T-helper 17 cell (primary cell): ENCODE data around the gene KIF3C. TPM values are rescaled to one million over a fixed set of nuclear protein-coding genes. Genes with fewer than 3 reads are reported as not detected.
"Not testable (repeated sequence)": the region's sequence is repeated elsewhere in the genome, so short reads cannot be mapped to it uniquely, and the experiment has no call there.

Experiments
- ATAC-seq: fragments of 150-1000 bp; cut with Tn5 transposase; 2 replicates; pipeline ENCODE4 v1.10.0; 2021; ENCODE audit warnings: mild to moderate bottlenecking, moderate library complexity
- DNase-seq, 3 donors: peaks; one replicate each; pipeline versions ENCODE4 v3.0.0 to v3.0.0-alpha.2; 2020 to 2021
- H3K9me3 ChIP-seq: one replicate; pipeline ENCODE4 v1.7.0; 2013; ENCODE audit warnings: low read length, mild to moderate bottlenecking; ENCODE audit not compliant: control insufficient read depth, poor library complexity, severe bottlenecking
- H3K27ac Mint-ChIP-seq: one replicate; pipeline ENCODE4 v1.8.0; 2022; ENCODE audit warnings: mild to moderate bottlenecking, moderate library complexity, mixed read lengths
- H3K27me3 Mint-ChIP-seq: one replicate; pipeline ENCODE4 v1.8.0; 2022; ENCODE audit warnings: mixed read lengths
- H3K36me3 Mint-ChIP-seq: one replicate; pipeline ENCODE4 v1.8.0; 2022; ENCODE audit warnings: low read depth, mixed read lengths
- H3K4me1 Mint-ChIP-seq: one replicate; pipeline ENCODE4 v1.8.0; 2022; ENCODE audit warnings: mild to moderate bottlenecking, mixed read lengths
- H3K4me3 Mint-ChIP-seq: one replicate; pipeline ENCODE4 v1.8.0; 2022; ENCODE audit warnings: mild to moderate bottlenecking, moderate library complexity, mixed read lengths
- total RNA-seq, 4 donors: library from RNA in 2 of 4; stranded (reverse) in 2 of 4; gene quantifications; one replicate each; pipeline ENCODE4 v1.2.3 and lab custom pipeline; 2022 to 2026

The KIF3C gene
- total RNA-seq, 2 donors from 2014 or later: 2.6 to 10.3 TPM

DNA sequence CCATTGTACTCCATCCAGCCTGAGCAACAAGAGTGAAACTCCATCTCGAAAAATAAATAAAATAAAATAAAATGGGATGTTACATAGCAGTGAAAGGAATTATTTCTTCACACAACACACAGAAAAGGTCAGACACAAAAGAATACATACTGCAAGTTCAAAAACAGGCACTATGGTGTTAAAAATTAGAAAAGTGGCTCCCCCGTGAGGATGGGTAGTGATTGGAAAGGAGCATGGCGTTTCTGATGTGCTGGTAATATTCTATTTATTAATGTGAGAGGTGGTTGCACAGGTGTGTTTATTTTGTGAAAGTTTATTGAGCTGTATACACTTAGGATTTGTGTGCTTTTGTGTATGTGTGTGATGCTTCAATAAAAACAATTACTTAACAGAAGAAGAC lies 28.6 kb upstream of the KIF3C start:
- H3K9me3 ChIP-seq: no peaks in the 10 kb centered on the region
- H3K36me3 Mint-ChIP-seq: no peaks in the 10 kb centered on the region
- H3K4me3 Mint-ChIP-seq: no peak overlapping the region
- ATAC-seq (no peak), DNase-seq (no peak)
- peaks cover 2% of the 10 kb centered on the region for H3K4me1 Mint-ChIP-seq
- no peak overlapping the region for H3K27ac Mint-ChIP-seq
- H3K27me3 Mint-ChIP-seq: no peaks in the 10 kb centered on the region

DNA sequence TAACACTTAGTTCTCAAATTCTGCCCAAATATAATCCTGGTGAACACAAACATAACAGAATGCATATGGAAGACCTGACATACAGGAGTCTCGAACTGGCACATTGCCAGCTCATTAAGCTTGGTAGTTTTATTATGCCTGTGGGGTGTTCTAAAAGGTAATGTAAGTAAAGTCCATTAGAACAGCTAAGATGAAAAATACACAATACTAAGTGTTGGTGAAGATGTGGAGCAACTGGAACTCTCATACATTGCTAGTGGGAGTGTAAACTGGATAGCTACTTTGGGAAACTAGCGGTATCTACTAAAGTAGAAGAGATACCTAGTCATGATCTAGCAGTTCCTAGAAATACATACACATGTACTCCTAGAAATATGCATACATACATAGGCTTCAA lies 27.3 kb upstream of the KIF3C start:
- Mint-ChIP-seq H3K27ac (no peak overlapping the region), H3K4me1 (no peaks in the 10 kb centered on the region), H3K27me3 (no peaks in the 10 kb centered on the region), H3K36me3 (no peaks in the 10 kb centered on the region), H3K4me3 (no peak overlapping the region)
- ATAC-seq (no peak), DNase-seq (no peak)
- no peaks in the 10 kb centered on the region for H3K9me3 ChIP-seq

DNA sequence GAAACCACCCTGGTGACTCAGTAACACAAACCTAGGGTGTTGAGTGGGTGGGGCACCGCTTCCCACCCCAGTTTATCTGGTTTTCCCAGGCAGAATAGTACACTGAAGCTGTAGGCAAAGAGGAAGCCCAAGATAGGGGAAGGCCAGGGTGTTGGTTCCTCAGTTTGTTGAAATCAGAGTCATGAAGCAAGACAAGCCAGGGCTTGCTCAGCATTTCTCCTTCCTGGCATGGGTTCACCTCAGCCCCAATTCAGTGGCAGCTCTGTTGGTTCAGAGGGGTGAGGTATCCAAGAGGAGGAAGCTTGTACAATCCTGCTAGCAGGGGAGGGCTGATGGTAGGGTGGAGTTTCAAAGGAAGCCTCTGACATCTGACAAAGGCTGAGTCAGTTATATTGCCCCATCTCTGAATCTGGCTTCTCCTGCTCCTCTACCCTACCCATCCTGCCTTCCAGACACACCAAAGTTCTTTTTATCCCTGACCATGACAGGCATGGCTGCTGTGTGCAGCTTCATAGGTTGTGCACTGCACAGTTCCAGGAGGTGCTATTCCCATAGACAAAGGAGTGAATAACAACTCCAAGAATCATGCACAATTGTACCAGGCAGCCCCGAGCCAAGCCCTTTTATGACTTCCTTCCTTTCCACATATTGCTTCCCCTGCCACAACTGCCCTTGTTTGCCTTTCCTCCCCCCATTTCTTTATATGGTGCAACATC lies 26.7 kb upstream of the KIF3C start:
- H3K36me3 Mint-ChIP-seq: no peaks in the 10 kb centered on the region
- DNase-seq: no peak

DNA sequence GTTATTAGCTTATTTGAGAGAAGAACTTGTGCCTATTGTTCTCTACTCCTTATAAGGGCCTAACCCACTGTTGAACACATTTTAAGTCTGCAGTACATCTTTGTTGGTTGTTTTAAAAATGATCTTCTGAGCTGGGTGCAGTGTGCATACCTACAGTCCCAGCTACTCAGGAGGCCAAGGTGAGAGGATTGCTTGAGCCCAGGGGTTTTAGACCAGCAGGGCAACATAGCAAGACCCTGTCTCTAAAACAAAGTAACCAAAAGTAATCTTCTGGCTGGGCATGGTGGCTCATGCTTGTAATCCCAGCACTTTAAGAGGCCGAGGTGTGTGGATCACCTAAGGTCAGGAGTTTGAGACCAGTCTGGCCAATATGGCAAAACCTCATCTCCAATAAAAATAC lies 25.8 kb upstream of the KIF3C start:
- ATAC-seq: no peak
- H3K27me3 Mint-ChIP-seq: peaks cover 3% of the 10 kb centered on the region
- DNase-seq: no peak
- no peaks in the 10 kb centered on the region for H3K9me3 ChIP-seq
- no peak overlapping the region for H3K27ac Mint-ChIP-seq
- H3K4me3 Mint-ChIP-seq: no peak overlapping the region
- peaks cover 2% of the 10 kb centered on the region for H3K36me3 Mint-ChIP-seq
- peaks cover 4% of the 10 kb centered on the region for H3K4me1 Mint-ChIP-seq

More for the DNA sequence above, 26.7 kb upstream of the KIF3C start:
- no peak overlapping the region for H3K27ac Mint-ChIP-seq
- ATAC-seq: peak; percentile 54
- no peaks in the 10 kb centered on the region for H3K9me3 ChIP-seq
- no peaks in the 10 kb centered on the region for H3K27me3 Mint-ChIP-seq
- no peaks in the 10 kb centered on the region for H3K4me1 Mint-ChIP-seq
- no peak overlapping the region for H3K4me3 Mint-ChIP-seq

DNA sequence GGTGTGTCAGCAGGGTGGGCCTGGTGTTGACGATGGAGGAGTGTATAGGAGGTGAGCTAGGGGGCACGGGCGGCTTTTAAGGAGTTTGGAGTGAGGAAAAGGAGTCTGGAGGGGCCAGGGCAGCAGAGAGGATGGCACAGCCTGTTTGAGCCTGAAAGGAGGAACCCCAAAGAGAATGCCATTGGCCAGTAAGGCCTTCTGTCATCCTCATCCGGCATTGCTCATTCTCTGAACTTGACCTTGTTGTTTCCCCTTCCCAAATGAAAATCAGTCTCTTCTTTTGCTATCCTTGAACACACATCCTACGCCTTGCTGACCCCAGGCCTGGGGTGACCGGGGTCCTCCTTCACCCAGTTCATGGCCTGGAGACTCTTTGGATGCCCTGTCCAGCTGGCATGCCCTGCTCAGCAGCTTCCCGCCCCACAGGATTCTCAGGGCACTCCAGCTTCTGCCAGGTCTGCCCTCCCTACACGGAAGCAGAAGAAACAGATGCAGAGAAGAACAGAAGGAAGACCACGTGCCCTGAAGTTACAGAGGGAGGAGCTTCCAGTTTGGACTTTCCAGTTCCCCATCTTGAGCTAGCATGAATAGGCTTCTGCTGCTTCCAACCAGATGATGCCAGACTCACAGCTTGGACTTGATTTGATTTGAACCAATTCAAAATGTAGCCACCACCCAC lies 20.5 kb upstream of the KIF3C start:
- DNase-seq: no peak
- H3K36me3 Mint-ChIP-seq: peaks cover 2% of the 10 kb centered on the region
- ATAC-seq: no peak
- peaks cover 12% of the 10 kb centered on the region for H3K4me1 Mint-ChIP-seq
- H3K27ac Mint-ChIP-seq: peak overlapping the region; percentile 39
- peaks cover 13% of the 10 kb centered on the region for H3K27me3 Mint-ChIP-seq
- no peak overlapping the region for H3K4me3 Mint-ChIP-seq
- no peaks in the 10 kb centered on the region for H3K9me3 ChIP-seq

DNA sequence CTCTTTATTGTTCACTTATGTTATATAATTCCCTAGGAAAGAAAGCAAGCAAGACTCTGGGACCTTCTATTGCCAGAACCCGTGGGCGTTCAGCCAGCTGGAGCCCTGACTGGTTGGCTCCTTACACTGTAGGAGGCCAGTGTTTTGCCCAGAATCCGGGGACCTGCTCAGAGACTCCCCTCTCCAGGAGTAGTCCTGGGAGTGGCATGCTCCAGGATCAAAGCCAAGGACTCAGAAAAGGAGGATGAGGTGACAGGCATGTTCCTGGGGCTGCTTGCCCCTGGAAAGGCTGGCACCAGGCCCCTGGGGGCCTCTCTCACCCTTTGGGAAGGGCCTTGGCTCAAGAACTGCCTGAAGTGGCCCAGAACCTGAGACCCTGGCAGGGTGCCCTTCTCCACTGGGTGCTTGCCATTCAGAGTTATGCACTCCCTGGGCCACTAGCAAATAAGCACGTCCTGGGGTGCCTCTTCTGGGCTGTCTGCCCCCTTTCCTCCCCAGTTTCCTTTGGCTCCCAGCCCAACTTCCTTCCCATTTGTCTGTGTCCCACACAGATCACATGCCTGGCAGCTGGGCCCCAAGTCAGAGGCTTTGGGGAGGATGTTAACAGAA lies 19.6 kb upstream of the KIF3C start:
- DNase-seq (no peak), ATAC-seq (no peak)
- Mint-ChIP-seq H3K27ac (peak overlapping the region; percentile 39), H3K4me3 (no peak overlapping the region), H3K4me1 (peaks cover 12% of the 10 kb centered on the region), H3K27me3 (peaks cover 13% of the 10 kb centered on the region), H3K36me3 (peaks cover 2% of the 10 kb centered on the region)
- no peaks in the 10 kb centered on the region for H3K9me3 ChIP-seq

DNA sequence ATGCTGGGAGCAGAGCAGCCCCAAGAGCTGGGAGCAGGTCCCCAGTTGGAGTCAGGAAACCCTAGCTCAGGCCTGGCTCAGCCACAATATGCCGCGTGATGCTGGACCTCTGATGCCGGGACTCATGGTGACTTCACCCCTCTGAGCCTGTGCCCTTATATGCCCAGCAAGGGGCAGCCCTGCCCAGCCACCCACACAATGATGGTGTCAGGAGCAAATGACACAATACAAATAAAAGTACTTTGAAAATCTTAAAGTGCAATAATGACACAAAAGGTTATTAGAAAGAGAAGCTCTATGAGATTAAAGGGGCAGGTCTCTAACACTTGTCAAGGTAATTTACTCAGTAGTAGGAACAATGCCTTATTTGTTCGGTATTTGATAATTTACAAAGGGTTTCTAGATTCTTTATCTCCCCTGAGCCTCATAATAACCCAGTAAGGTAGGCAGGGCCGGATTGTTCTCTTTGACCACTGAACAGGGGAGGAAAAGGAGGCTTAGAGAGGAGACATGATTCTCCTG lies 18.3 kb upstream of the KIF3C start:
- ATAC-seq (no peak), DNase-seq (no peak)
- Mint-ChIP-seq H3K36me3 (peaks cover 2% of the 10 kb centered on the region), H3K4me1 (peaks cover 12% of the 10 kb centered on the region), H3K27me3 (peaks cover 13% of the 10 kb centered on the region), H3K4me3 (no peak overlapping the region), H3K27ac (no peak overlapping the region)
- no peaks in the 10 kb centered on the region for H3K9me3 ChIP-seq

DNA sequence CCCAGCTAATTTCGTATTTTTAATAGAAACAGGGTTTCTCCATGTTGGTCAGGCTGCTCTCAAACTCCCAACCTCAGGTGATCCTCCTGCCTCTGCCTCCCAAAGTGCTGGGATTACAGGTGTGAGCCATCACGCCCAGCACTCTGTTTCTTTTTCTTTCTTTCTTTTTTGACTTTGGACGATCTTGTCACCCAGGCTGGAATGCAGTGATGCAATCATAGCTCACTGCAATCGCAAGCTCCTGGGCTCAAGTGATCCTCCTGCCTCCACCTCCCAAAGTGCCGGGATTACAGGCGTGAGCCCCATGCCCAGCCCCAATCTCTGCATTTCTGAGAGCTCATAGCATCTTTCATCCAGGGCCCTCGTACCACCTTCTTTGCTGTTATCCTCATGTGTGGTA lies 17.1 kb upstream of the KIF3C start:
- not testable (repeated sequence) for DNase-seq, H3K9me3 ChIP-seq, H3K36me3 Mint-ChIP-seq, ATAC-seq, H3K4me3 Mint-ChIP-seq
- peak overlapping the region; percentile 43 for H3K27ac Mint-ChIP-seq
- H3K4me1 Mint-ChIP-seq: peaks cover 12% of the 10 kb centered on the region
- peaks cover 13% of the 10 kb centered on the region for H3K27me3 Mint-ChIP-seq

DNA sequence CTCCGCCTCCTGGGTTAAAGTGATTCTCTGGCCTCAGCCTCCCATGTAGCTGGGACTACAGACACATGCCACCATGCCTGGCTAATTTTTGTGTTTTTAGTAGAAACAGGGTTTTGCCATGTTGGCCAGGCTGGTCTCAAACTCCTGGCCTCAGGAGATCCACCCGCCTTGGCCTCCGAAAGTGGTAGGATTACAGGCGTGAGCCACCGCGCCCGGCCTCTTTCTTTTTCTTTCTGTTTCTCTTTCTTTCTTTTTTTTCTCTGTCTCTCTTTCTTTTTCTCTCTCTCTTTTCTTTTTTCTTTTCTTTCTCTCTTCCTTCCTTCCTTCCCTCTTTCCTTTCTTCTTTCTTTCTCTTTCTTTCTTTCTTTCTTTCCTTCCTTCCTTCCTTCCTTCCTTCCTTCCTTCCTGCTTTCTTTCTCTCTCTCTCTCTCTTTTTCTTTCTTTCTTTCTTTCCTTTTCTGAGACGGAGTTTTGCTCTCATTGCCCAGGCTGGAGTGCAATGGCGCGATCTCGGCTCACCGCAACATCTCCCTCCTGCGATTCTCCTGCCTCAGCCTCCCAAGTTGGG lies 16.6 kb upstream of the KIF3C start:
- not testable (repeated sequence) for DNase-seq, H3K9me3 ChIP-seq, ATAC-seq, H3K36me3 Mint-ChIP-seq, H3K4me3 Mint-ChIP-seq, H3K27ac Mint-ChIP-seq
- H3K27me3 Mint-ChIP-seq: peaks cover 13% of the 10 kb centered on the region
- H3K4me1 Mint-ChIP-seq: peaks cover 12% of the 10 kb centered on the region

DNA sequence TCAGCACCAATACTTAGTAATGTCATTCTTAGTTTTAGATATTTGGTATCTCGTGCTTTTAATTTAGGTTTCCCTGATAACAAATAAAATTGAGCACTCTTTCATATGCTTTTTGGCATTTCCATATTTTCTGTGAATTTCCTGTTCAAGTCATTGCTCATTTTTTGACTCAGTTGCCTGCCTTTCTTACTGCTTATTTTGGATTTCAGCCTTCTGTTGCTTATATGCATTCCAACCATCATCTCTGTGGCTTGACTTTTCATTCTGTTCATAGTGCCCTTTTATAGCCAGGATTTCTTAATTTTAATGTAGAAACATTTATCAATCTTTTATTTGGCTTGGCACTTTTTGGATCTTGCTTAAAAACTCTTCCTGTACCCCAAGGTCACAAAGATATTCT lies 14.5 kb upstream of the KIF3C start:
- ATAC-seq (no peak), DNase-seq (no peak)
- Mint-ChIP-seq H3K27me3 (no peaks in the 10 kb centered on the region), H3K27ac (no peak overlapping the region), H3K36me3 (no peaks in the 10 kb centered on the region), H3K4me3 (no peak overlapping the region), H3K4me1 (peaks cover 17% of the 10 kb centered on the region)
- H3K9me3 ChIP-seq: no peaks in the 10 kb centered on the region

DNA sequence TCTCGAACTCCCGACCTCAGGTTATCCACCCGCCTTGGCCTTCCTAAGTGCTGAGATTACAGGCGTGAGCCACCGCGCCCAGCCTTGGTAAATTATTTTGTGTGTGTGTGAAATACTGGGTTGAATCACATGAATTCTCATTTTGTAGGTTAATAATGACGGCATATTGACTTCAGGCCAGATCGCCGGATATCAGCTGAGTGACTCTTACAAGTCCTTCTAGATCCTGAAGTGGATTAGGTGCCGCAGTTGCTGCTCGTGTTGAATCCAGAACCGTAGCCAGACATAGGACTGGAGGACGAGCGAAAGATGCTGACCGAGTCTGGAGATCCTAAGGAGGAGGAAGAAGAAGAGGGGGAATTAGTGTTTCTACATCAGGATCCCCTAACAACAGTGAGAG lies 12.2 kb upstream of the KIF3C start:
- no peak overlapping the region for H3K27ac Mint-ChIP-seq
- no peaks in the 10 kb centered on the region for H3K36me3 Mint-ChIP-seq
- DNase-seq (no peak), ATAC-seq (no peak)
- H3K4me1 Mint-ChIP-seq: peaks cover 15% of the 10 kb centered on the region
- H3K4me3 Mint-ChIP-seq: no peak overlapping the region
- no peaks in the 10 kb centered on the region for H3K9me3 ChIP-seq
- no peaks in the 10 kb centered on the region for H3K27me3 Mint-ChIP-seq

DNA sequence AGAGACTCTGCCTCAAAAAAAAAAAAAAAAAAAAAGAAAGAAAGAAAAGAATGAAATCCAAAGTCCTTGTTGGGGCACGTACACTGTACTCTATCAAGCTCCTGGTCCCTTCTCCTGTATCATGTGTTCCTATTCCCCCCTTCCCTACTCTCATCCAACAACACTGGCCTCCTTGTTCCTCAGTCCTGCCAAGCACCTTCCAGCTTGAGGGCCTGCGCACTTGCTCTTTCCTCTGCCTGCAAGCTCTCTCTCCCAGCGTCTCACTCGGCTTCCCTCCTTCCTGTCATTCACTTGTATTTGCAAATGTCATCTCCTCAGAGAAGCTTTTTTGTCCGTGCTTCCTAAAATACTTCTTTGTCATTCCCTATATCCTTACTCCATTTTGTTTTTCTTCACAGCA lies 10.8 kb upstream of the KIF3C start:
- Mint-ChIP-seq H3K4me3 (no peak overlapping the region), H3K27me3 (no peaks in the 10 kb centered on the region), H3K36me3 (no peaks in the 10 kb centered on the region), H3K27ac (no peak overlapping the region), H3K4me1 (peaks cover 9% of the 10 kb centered on the region)
- DNase-seq: no peak
- H3K9me3 ChIP-seq: no peaks in the 10 kb centered on the region
- ATAC-seq: no peak

DNA sequence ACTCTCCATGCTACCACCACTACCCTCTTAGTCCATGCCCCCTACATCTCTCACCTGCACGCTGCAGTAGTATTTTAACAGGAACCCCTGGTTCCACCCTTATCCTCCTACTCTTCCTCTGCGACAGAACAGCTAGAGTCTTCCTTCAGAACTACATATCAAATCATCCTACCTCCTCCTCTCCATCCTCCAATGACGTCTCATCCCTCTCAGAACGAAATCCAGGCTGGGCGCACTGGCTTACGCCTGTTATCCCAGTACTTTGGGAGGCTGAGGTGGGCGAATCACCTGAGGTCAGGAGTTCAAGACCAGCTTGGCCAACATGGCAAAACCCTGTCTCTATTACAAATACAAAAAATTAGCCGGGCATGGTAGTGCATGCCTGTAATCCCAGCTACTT lies 10.3 kb upstream of the KIF3C start:
- H3K36me3 Mint-ChIP-seq: no peaks in the 10 kb centered on the region
- no peaks in the 10 kb centered on the region for H3K27me3 Mint-ChIP-seq
- H3K27ac Mint-ChIP-seq: no peak overlapping the region
- H3K9me3 ChIP-seq: no peaks in the 10 kb centered on the region
- no peak overlapping the region for H3K4me3 Mint-ChIP-seq
- DNase-seq (no peak), ATAC-seq (no peak)
- H3K4me1 Mint-ChIP-seq: peaks cover 9% of the 10 kb centered on the region
